H9 (cell line): ENCODE results near the gene TSPAN3. TPM values are rescaled to one million over a fixed set of nuclear protein-coding genes. Genes with fewer than 3 reads are reported as not detected.

ENCODE experiments used
- DNase-seq: peaks from one replicate; pipeline ENCODE4 v3.0.0-alpha.2; 2017
- H2AFZ ChIP-seq: one replicate; pipeline ENCODE4 v1.6.1; 2013; ENCODE audit warnings: mild to moderate bottlenecking, low read length, control low read depth, moderate library complexity
- H2AK5ac ChIP-seq: 2 replicates; pipeline ENCODE4 v1.6.1; 2013; ENCODE audit warnings: low read length, control low read depth, mixed read lengths; ENCODE audit not compliant: insufficient read length
- H2BK120ac ChIP-seq: one replicate; pipeline ENCODE4 v1.6.1; 2013; ENCODE audit warnings: low read depth, mild to moderate bottlenecking, low read length, control low read depth, inconsistent platforms; ENCODE audit not compliant: poor library complexity, severe bottlenecking
- H2BK12ac ChIP-seq: 2 replicates; pipeline ENCODE4 v1.6.1; 2013; ENCODE audit warnings: low read length, control low read depth, mixed read lengths, low read depth; ENCODE audit not compliant: insufficient read length
- H2BK15ac ChIP-seq: 2 replicates; pipeline ENCODE4 v1.6.1; 2013; ENCODE audit warnings: low read depth, low read length, control low read depth
- H2BK20ac ChIP-seq: one replicate; pipeline ENCODE4 v1.6.1; 2013; ENCODE audit warnings: low read depth, mild to moderate bottlenecking, low read length, control low read depth, inconsistent platforms; ENCODE audit not compliant: poor library complexity, severe bottlenecking
- H2BK5ac ChIP-seq: 2 replicates; pipeline ENCODE4 v1.6.1; 2013; ENCODE audit warnings: low read length, control low read depth, mixed read lengths; ENCODE audit not compliant: insufficient read length
- H3K14ac ChIP-seq: 2 replicates; pipeline ENCODE4 v1.6.1; 2013; ENCODE audit warnings: low read length, control low read depth; ENCODE audit not compliant: insufficient read depth
- H3K18ac ChIP-seq: 2 replicates; pipeline ENCODE4 v1.6.1; 2013; ENCODE audit warnings: low read depth, mild to moderate bottlenecking, mixed read lengths, low read length, control low read depth; ENCODE audit not compliant: insufficient read length
- H3K23ac ChIP-seq: 2 replicates; pipeline ENCODE4 v1.6.1; 2013; ENCODE audit warnings: low read length, control low read depth, mixed read lengths, low read depth; ENCODE audit not compliant: insufficient read length
- H3K23me2 ChIP-seq: 2 replicates; pipeline ENCODE4 v1.6.1; 2013; ENCODE audit warnings: low read depth, mild to moderate bottlenecking, mixed read lengths, low read length, control low read depth; ENCODE audit not compliant: insufficient read length, poor library complexity, severe bottlenecking
- H3K27ac ChIP-seq: 2 replicates; pipeline ENCODE4 v1.5.1; 2013; ENCODE audit warnings: low read length, control low read depth, mixed read lengths, low read depth; ENCODE audit not compliant: insufficient read length
- H3K27me3 ChIP-seq: 2 replicates; pipeline ENCODE4 v1.6.1; 2013; ENCODE audit warnings: low read length, control low read depth, inconsistent platforms; ENCODE audit not compliant: insufficient read depth
- H3K4ac ChIP-seq: 2 replicates; pipeline ENCODE4 v1.6.1; 2013; ENCODE audit warnings: low read depth, mild to moderate bottlenecking, control low read depth, inconsistent platforms, low read length, moderate library complexity
- H3K4me1 ChIP-seq: 2 replicates; pipeline ENCODE4 v1.6.1; 2013; ENCODE audit warnings: low read length, control low read depth, inconsistent platforms; ENCODE audit not compliant: insufficient read depth
- H3K4me2 ChIP-seq: 2 replicates; pipeline ENCODE4 v1.6.1; 2013; ENCODE audit warnings: low read length, control low read depth, mixed read lengths; ENCODE audit not compliant: insufficient read length, insufficient read depth
- H3K56ac ChIP-seq: 2 replicates; pipeline ENCODE4 v1.6.1; 2013; ENCODE audit warnings: low read depth, mild to moderate bottlenecking, mixed read lengths, low read length, control low read depth; ENCODE audit not compliant: insufficient read length
- H3K79me1 ChIP-seq: 2 replicates; pipeline ENCODE4 v1.6.1; 2013; ENCODE audit warnings: low read depth, mild to moderate bottlenecking, moderate library complexity, low read length, control low read depth, inconsistent platforms; ENCODE audit not compliant: insufficient read depth, poor library complexity, severe bottlenecking
- H3K79me2 ChIP-seq: 2 replicates; pipeline ENCODE4 v1.6.1; 2013; ENCODE audit warnings: low read length, control low read depth, inconsistent platforms; ENCODE audit not compliant: insufficient read depth
- H3K9ac ChIP-seq: 2 replicates; pipeline ENCODE4 v1.6.1; 2013; ENCODE audit warnings: low read length, control low read depth, mixed read lengths; ENCODE audit not compliant: insufficient read length; ENCODE audit errors: extremely low read depth
- H3K9me3 ChIP-seq: one replicate; pipeline ENCODE4 v1.6.1; 2013; ENCODE audit warnings: low read depth, low read length, inconsistent platforms; ENCODE audit not compliant: control insufficient read depth
- H3T11ph ChIP-seq: one replicate; pipeline ENCODE4 v1.6.1; 2013; ENCODE audit warnings: mild to moderate bottlenecking, low read length, control low read depth, inconsistent platforms
- H4K20me1 ChIP-seq: one replicate; pipeline ENCODE4 v1.6.1; 2013; ENCODE audit not compliant: control insufficient read depth, insufficient read length, insufficient read depth
- H4K5ac ChIP-seq: 2 replicates; pipeline ENCODE4 v1.6.1; 2013; ENCODE audit warnings: low read depth, mild to moderate bottlenecking, mixed read lengths, low read length, control low read depth; ENCODE audit not compliant: insufficient read length
- H4K8ac ChIP-seq: replicated peaks from 2 replicates; pipeline ENCODE4 v1.6.1; 2013; ENCODE audit warnings: low read length, control low read depth, mixed read lengths, low read depth; ENCODE audit not compliant: insufficient read length
- H4K91ac ChIP-seq: 2 replicates; pipeline ENCODE4 v1.6.1; 2013; ENCODE audit warnings: low read depth, mild to moderate bottlenecking, moderate library complexity, mixed read lengths, low read length, control low read depth; ENCODE audit not compliant: insufficient read length
- H3K27ac Mint-ChIP-seq, 3 experiments: 2 replicates in 2 of 3; 3 replicates in 1 of 3; pipeline ENCODE4 v1.8.0; 2020 to 2021; ENCODE audit warnings: mixed read lengths in 3 of 3, mild to moderate bottlenecking in 1 of 3, moderate library complexity in 1 of 3
- H3K27me3 Mint-ChIP-seq: 2 replicates; pipeline ENCODE4 v1.8.0; 2021; ENCODE audit warnings: low read depth, mild to moderate bottlenecking, moderate library complexity, mixed read lengths
- H3K36me3 Mint-ChIP-seq, 3 experiments: 2 replicates in 2 of 3; 3 replicates in 1 of 3; pipeline ENCODE4 v1.8.0; 2020 to 2021; ENCODE audit warnings: low read depth in 3 of 3, mixed read lengths in 3 of 3; ENCODE audit not compliant: insufficient read depth in 1 of 3
- H3K4me1 Mint-ChIP-seq, 2 experiments: 2 replicates each; pipeline ENCODE4 v1.8.0; 2020; ENCODE audit warnings: mixed read lengths in 2 of 2
- H3K4me3 Mint-ChIP-seq, 2 experiments: 2 replicates in 1 of 2; 3 replicates in 1 of 2; pipeline ENCODE4 v1.8.0; 2020 to 2021; ENCODE audit warnings: mild to moderate bottlenecking in 2 of 2, mixed read lengths in 2 of 2, moderate library complexity in 1 of 2
- H3K9me3 Mint-ChIP-seq, 2 experiments: 2 replicates in 1 of 2; 3 replicates in 1 of 2; pipeline ENCODE4 v1.8.0; 2020; ENCODE audit warnings: mild to moderate bottlenecking in 2 of 2, mixed read lengths in 2 of 2, moderate library complexity in 1 of 2
- CTCF ChIP-seq: fragments of 200-600 bp; sonication (generic); conservative IDR thresholded peaks from 3 replicates; pipeline ENCODE4 v1.8.0; 2021; ENCODE audit warnings: antibody characterized with exemption, mild to moderate bottlenecking
- WGBS: extraction: QIAGEN DNeasy Blood & Tissue Kit; methylation state at CpG from one replicate; pipeline ENCODE4 v1.1.7; 2013; ENCODE audit warnings: missing lambda C conversion rate, low lambda C conversion rate, mixed read lengths; ENCODE audit not compliant: insufficient read length; ENCODE audit errors: extremely low coverage; 5-methylcytosine and 5-hydroxymethylcytosine counted together
- total RNA-seq: library from RNA; stranded (reverse); gene quantifications from 2 replicates; pipeline ENCODE4 v1.2.1, GENCODE V29; 2021

The TSPAN3 gene
- total RNA-seq, 1 experiment from 2014 or later: 117 TPM

DNA sequence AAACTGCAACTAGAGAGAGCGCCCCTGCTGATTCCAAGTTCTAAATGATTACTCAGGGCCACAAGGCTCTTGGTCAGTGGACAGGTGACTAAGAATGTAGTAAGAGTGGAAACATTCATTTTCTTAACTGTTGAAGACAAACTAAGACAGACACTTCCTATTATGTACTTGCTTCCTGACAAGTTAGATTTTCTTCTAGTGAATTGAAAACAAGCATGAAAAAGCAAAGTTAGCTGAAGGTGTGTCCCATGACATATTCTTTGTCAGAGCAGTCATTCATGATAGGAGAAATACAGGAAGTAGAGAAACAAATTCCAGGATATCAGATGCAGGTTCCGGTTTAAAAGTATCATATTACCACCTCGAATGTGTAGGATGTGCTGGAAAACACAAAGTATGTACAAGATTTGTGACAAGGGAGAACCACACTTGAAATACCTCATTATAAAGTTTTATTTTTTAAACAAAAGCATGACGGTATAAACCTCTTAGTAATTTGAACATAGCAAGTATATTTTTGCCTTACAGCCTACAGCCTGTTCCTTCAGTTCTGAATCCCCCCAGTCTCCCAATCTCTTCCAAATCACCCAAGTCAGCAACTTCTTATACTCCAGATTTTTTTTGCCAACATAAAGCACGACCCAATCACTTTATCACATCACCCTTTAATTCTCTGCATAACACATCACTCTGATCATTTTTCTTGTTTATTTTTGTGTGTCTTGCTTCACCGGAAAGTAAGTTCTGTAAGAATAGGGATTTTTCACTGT lies 6.2 kb downstream of the TSPAN3 start:
- DNase-seq: no peak
- H3T11ph ChIP-seq: no peak overlapping the region
- no peak overlapping the region for H2BK15ac ChIP-seq
- no peak overlapping the region for H3K4me2 ChIP-seq
- 100% methylated on average over 1 of the region's 6 CpGs for WGBS
- H2BK20ac ChIP-seq: no peak overlapping the region
- peaks cover 2% of the 10 kb centered on the region for H3K23me2 ChIP-seq
- peaks cover 3% of the 10 kb centered on the region for H3K4me1 ChIP-seq
- no peak overlapping the region for H3K23ac ChIP-seq
- TF ChIP-seq CTCF: no peak
- H3K56ac ChIP-seq: no peak overlapping the region
- H3K79me2 ChIP-seq: peaks cover 14% of the 10 kb centered on the region; the same call in 1 of the 2 replicates
- Mint-ChIP-seq H3K27ac (peak overlapping the region in 1 of 3 experiments; percentile 10; a peak in 2 of 7 replicates), H3K36me3 (peaks cover 2 to 8% (median 4%) of the 10 kb centered on the region in 3 experiments; a peak in 5 of 7 replicates), H3K4me1 (peaks cover 35 to 45% of the 10 kb centered on the region in 2 experiments), H3K9me3 (no peaks in the 10 kb centered on the region), H3K4me3 (no peak overlapping the region), H3K27me3 (no peaks in the 10 kb centered on the region; the same call in 1 of the 2 replicates)
- H4K91ac ChIP-seq: no peak overlapping the region
- no peak overlapping the region for H3K14ac ChIP-seq
- no peak overlapping the region for H3K9ac ChIP-seq
- H3K27me3 ChIP-seq: no peaks in the 10 kb centered on the region
- H3K27ac ChIP-seq: no peak overlapping the region
- H2BK12ac ChIP-seq: no peak overlapping the region
- no peak overlapping the region for H2AFZ ChIP-seq
- no peak overlapping the region for H2BK120ac ChIP-seq
- H3K18ac ChIP-seq: no peak overlapping the region
- H2AK5ac ChIP-seq: no peak overlapping the region
- no peak overlapping the region for H4K5ac ChIP-seq
- no peak overlapping the region for H2BK5ac ChIP-seq
- H4K8ac ChIP-seq: no peak overlapping the region
- H3K79me1 ChIP-seq: no peaks in the 10 kb centered on the region
- H3K9me3 ChIP-seq: no peaks in the 10 kb centered on the region
- no peak overlapping the region for H3K4ac ChIP-seq
- no peaks in the 10 kb centered on the region for H4K20me1 ChIP-seq
